HepG2 (cell line): ENCODE measurements around the gene C2orf78. TPM values are rescaled to one million over a fixed set of nuclear protein-coding genes. Genes with fewer than 3 reads are reported as not detected.
A peak's percentile ranks its signal among the peaks of the same experiment; 100 is the strongest.

Source experiments
- ARID2 ChIP-seq: sonication (generic); formaldehyde crosslinking; IDR thresholded peaks from 2 replicates; pipeline ENCODE4 v1.8.1; 2022; ENCODE audit warnings: mild to moderate bottlenecking, missing genetic modification reagents, borderline replicate concordance
- DNMT3B ChIP-seq: conservative IDR thresholded peaks from 2 replicates; pipeline ENCODE4 v1.6.1; 2016; ENCODE audit warnings: missing biosample characterization, control low read depth
- GPN1 ChIP-seq: sonication (generic); formaldehyde crosslinking; IDR thresholded peaks from 2 replicates; pipeline ENCODE4 v1.5.1; 2020; ENCODE audit warnings: missing genetic modification reagents, borderline replicate concordance
- HDAC2 ChIP-seq: sonication (generic); formaldehyde crosslinking; IDR thresholded peaks from 2 replicates; pipeline ENCODE4 v1.4.0; 2020; ENCODE audit warnings: missing genetic modification reagents
- KDM2A ChIP-seq: sonication (generic); formaldehyde crosslinking; IDR thresholded peaks from 2 replicates; pipeline ENCODE4 v1.4.0; 2020; ENCODE audit warnings: low read depth, missing genetic modification reagents, borderline replicate concordance
- KLF11 ChIP-seq: IDR thresholded peaks from 2 replicates; pipeline ENCODE4 v1.6.1; 2016; ENCODE audit warnings: missing compliant biosample characterization
- NFE2L2 ChIP-seq: fragments of 150-350 bp; IDR thresholded peaks from 2 replicates; pipeline ENCODE4 v1.6.1; 2014; ENCODE audit warnings: low read length
- NFRKB ChIP-seq: fragments of 450-650 bp; IDR thresholded peaks from 2 replicates; pipeline ENCODE4 v1.6.1; 2017
- PAF1 ChIP-seq: IDR thresholded peaks from 2 replicates; pipeline ENCODE4 v1.6.1; 2016; ENCODE audit warnings: missing genetic modification reagents, missing compliant biosample characterization
- RFXANK ChIP-seq: IDR thresholded peaks from 2 replicates; pipeline ENCODE4 v1.6.1; 2016
- SMAD3 ChIP-seq: sonication (generic); formaldehyde crosslinking; IDR thresholded peaks from 2 replicates; pipeline ENCODE4 v1.4.0; 2020; ENCODE audit warnings: missing genetic modification reagents
- USF2 ChIP-seq, 2 experiments: sonication (generic) in 1 of 2; formaldehyde crosslinking in 1 of 2; IDR thresholded peaks; 2 replicates each; pipeline versions ENCODE4 v1.5.1 to v1.6.1; 2011 to 2020; ENCODE audit warnings: borderline replicate concordance in 1 of 2, low read depth in 1 of 2, low read length in 1 of 2, mild to moderate bottlenecking in 1 of 2, missing genetic modification reagents in 1 of 2, moderate library complexity in 1 of 2
- ZBTB26 ChIP-seq: IDR thresholded peaks from 2 replicates; pipeline ENCODE4 v1.6.1; 2016; ENCODE audit warnings: missing compliant biosample characterization, missing genetic modification reagents, borderline replicate concordance
- ZBTB7A ChIP-seq: sonication (generic); formaldehyde crosslinking; IDR thresholded peaks from 2 replicates; pipeline ENCODE4 v1.8.0; 2022; ENCODE audit warnings: mild to moderate bottlenecking, missing genetic modification reagents
- ZFP36 ChIP-seq: fragments of 150-350 bp; IDR thresholded peaks from 2 replicates; pipeline ENCODE4 v1.6.1; 2018; ENCODE audit warnings: borderline replicate concordance, low read length, low read depth; ENCODE audit not compliant: partially characterized antibody
- ZNF362 ChIP-seq: sonication (generic); formaldehyde crosslinking; IDR thresholded peaks from 2 replicates; pipeline ENCODE4 v1.4.0; 2020; ENCODE audit warnings: missing genetic modification reagents, mild to moderate bottlenecking, borderline replicate concordance
- ZNF460 ChIP-seq: sonication (generic); formaldehyde crosslinking; IDR thresholded peaks from 2 replicates; pipeline ENCODE4 v1.5.1; 2020; ENCODE audit warnings: missing genetic modification reagents, mild to moderate bottlenecking, borderline replicate concordance
- ZNF496 ChIP-seq: sonication (generic); formaldehyde crosslinking; IDR thresholded peaks from 2 replicates; pipeline ENCODE4 v1.8.1; 2023; ENCODE audit warnings: mild to moderate bottlenecking, moderate library complexity, missing genetic modification reagents; ENCODE audit not compliant: insufficient replicate concordance
- polyA plus RNA-seq, 8 experiments: library from polyadenylated mRNA; depleted of rRNA in 3 of 8; stranded (reverse) in 7 of 8; unstranded in 1 of 8; fragments of >200 nt; fragmentation: Illumina TruSeq in 4 of 8; extraction: Trizol in 4 of 8; gene quantifications; 2 replicates each; pipeline versions ENCODE4 v1.2.1 to v1.2.3, GENCODE V29; 2011 to 2016; ENCODE audit warnings: low read depth in 4 of 8, missing spikeins in 1 of 8, mixed read lengths in 1 of 8; ENCODE audit not compliant: insufficient read depth in 1 of 8
- total RNA-seq, 5 experiments: library from RNA; depleted of rRNA; stranded (reverse); fragments of >200 nt; fragmentation: Illumina TruSeq; extraction: Trizol; gene quantifications; 2 replicates each; pipeline ENCODE4 v1.2.3, GENCODE V29; 2016; ENCODE audit warnings: low read depth in 1 of 5
- TF ChIP-seq, protein P1 (sequence below): sonication (generic); formaldehyde crosslinking; conservative IDR thresholded peaks from 2 replicates; pipeline ENCODE4 v1.4.0; 2020; ENCODE audit warnings: missing genetic modification reagents
- TF ChIP-seq, protein P2 (sequence below): sonication (generic); formaldehyde crosslinking; IDR thresholded peaks from 2 replicates; pipeline ENCODE4 v1.5.0; 2020; ENCODE audit warnings: missing genetic modification reagents

Gene C2orf78
- total and polyA plus RNA-seq, 2 of the 13 experiments (the other 11 are each of a cell fraction or from before 2014, with no cell fraction given): not detected

- TF ChIP-seq ZNF460 (no peak; the same call in 1 of the 2 replicates), ARID2 (peak; percentile 96; the same call in 1 of the 2 replicates), NFE2L2 (no peak), DNMT3B (CRISPR knock-in tag) (no peak), KDM2A (CRISPR knock-in tag) (peak; percentile 90), ZFP36 (no peak), ZNF362 (CRISPR knock-in tag) (no peak), HDAC2 (CRISPR knock-in tag) (peak; percentile 77; the same call in 1 of the 2 replicates), USF2 (IDR thresholded peaks at IDR 0.05; ENCODE audit: low read depth, low read length) (no peak), USF2 (CRISPR knock-in tag; IDR thresholded peaks at IDR 0.05; ENCODE audit: borderline replicate concordance) (no peak), KLF11 (CRISPR knock-in tag) (no peak), PAF1 (CRISPR knock-in tag) (no peak), SMAD3 (peak; percentile 54; the same call in 1 of the 2 replicates), GPN1 (CRISPR knock-in tag) (no peak), ZBTB7A (CRISPR knock-in tag) (no peak), NFRKB (no peak), ZNF496 (no peak), RFXANK (0 out of 2 replicates have a peak, but pooled peaks have one; percentile 59), ZBTB26 (CRISPR knock-in tag) (peak; percentile 82; the same call in 1 of the 2 replicates)
- TF ChIP-seq, protein P1, sequence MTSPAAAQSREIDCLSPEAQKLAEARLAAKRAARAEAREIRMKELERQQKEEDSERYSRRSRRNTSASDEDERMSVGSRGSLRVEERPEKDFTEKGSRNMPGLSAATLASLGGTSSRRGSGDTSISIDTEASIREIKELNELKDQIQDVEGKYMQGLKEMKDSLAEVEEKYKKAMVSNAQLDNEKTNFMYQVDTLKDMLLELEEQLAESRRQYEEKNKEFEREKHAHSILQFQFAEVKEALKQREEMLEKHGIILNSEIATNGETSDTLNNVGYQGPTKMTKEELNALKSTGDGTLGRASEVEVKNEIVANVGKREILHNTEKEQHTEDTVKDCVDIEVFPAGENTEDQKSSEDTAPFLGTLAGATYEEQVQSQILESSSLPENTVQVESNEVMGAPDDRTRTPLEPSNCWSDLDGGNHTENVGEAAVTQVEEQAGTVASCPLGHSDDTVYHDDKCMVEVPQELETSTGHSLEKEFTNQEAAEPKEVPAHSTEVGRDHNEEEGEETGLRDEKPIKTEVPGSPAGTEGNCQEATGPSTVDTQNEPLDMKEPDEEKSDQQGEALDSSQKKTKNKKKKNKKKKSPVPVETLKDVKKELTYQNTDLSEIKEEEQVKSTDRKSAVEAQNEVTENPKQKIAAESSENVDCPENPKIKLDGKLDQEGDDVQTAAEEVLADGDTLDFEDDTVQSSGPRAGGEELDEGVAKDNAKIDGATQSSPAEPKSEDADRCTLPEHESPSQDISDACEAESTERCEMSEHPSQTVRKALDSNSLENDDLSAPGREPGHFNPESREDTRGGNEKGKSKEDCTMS: 0 out of 2 replicates have a peak, but pooled peaks have one; percentile 29
- TF ChIP-seq, protein P2, sequence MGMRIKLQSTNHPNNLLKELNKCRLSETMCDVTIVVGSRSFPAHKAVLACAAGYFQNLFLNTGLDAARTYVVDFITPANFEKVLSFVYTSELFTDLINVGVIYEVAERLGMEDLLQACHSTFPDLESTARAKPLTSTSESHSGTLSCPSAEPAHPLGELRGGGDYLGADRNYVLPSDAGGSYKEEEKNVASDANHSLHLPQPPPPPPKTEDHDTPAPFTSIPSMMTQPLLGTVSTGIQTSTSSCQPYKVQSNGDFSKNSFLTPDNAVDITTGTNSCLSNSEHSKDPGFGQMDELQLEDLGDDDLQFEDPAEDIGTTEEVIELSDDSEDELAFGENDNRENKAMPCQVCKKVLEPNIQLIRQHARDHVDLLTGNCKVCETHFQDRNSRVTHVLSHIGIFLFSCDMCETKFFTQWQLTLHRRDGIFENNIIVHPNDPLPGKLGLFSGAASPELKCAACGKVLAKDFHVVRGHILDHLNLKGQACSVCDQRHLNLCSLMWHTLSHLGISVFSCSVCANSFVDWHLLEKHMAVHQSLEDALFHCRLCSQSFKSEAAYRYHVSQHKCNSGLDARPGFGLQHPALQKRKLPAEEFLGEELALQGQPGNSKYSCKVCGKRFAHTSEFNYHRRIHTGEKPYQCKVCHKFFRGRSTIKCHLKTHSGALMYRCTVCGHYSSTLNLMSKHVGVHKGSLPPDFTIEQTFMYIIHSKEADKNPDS (CRISPR knock-in tag): no peak
Measured at GRCh38 chr2:73779467-73780236, 4.3 kb upstream of the C2orf78 start, which contains the start of gene DUSP11 (continued).
